ENCODE data around the gene AHI1.
"Not testable (repeated sequence)": the region's sequence is repeated elsewhere in the genome, so short reads cannot be mapped to it uniquely, and the experiment has no call there.

The AHI1 gene

GRCh38 chr6:135358251-135358821, 139.2 kb downstream of the AHI1 start:
- peak; percentile 91 for DNase-seq (ENCODE audit: low read depth)
- no peak for TF ChIP-seq CTCF (IDR thresholded peaks at IDR 0.05; ENCODE audit: control insufficient read depth, insufficient read depth, low read depth, low read length, missing control alignments)
- H3K4me3 ChIP-seq (ENCODE audit: control insufficient read depth, low read depth, low read length) = no peak overlapping the region

DNA sequence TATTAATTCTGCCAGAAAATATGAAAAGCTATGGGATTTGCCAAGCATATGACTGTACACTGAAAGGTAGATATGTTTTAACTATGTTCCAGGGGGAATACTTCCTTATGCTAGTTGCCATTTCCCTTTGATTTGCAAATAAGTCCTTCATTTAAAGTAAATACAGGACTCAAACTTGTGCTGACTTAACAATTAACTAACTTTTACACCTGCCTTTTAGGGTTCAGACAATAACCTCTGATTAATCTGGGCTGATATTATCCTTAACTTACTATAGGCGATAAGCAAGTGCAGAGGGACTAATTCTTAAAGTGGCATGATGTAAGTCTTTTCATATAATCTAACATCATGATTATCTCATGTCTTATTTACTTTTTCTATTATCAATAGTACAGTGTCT, 143.1 kb downstream of the AHI1 start:
- H3K4me3 ChIP-seq (ENCODE audit: control insufficient read depth, low read depth, low read length) = no peak overlapping the region
- TF ChIP-seq CTCF (IDR thresholded peaks at IDR 0.05; ENCODE audit: control insufficient read depth, insufficient read depth, low read depth, low read length, missing control alignments) = no peak
- no peak for DNase-seq (ENCODE audit: low read depth)

DNA sequence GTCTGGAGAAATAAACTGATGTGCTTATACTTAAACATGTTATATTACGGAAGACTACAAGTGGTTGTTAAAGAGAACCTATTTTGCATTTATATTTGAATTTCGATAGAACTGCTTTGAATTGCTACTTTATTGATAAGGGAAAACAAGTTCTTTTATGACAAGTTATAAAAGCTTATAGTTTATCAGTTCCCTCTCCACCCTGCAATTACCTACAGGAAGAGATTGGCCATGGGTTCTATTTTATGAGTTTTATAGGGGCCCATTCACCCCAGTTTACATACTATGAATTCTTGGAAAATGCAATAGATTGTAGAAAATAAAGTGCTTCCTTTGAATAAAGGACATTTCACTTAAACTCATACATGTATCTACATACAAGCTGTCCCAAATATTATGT, 144.4 kb downstream of the AHI1 start:
- no peak for TF ChIP-seq CTCF (IDR thresholded peaks at IDR 0.05; ENCODE audit: control insufficient read depth, insufficient read depth, low read depth, low read length, missing control alignments)
- no peak overlapping the region for H3K4me3 ChIP-seq (ENCODE audit: control insufficient read depth, low read depth, low read length)
- no peak for DNase-seq (ENCODE audit: low read depth)

DNA sequence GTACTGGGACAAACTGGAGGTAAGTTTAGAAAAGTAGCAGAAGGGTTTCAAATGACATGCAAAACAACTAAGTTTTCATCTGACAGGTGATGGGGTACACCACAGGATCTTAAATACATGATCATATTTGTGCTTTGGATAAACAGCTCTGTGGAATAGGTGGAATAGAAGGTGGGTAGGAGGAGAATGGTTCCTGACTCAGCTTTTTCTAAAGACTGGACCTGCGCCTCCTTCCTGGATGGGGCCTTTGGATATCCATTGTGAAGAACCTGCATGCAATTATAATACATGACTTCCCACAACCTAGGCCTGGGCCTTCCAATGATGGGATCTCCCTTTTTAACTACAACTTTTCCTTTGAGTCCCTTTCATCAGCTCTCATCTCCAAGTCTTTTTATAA, 145.9 kb downstream of the AHI1 start:
- no peak overlapping the region for H3K4me3 ChIP-seq (ENCODE audit: control insufficient read depth, low read depth, low read length)
- no peak for TF ChIP-seq CTCF (IDR thresholded peaks at IDR 0.05; ENCODE audit: control insufficient read depth, insufficient read depth, low read depth, low read length, missing control alignments)
- DNase-seq (ENCODE audit: low read depth) = no peak

GRCh38 chr6:135347887-135348286, 149.7 kb downstream of the AHI1 start:
- DNase-seq (ENCODE audit: low read depth) = no peak
- no peak overlapping the region for H3K4me3 ChIP-seq (ENCODE audit: control insufficient read depth, low read depth, low read length)
- TF ChIP-seq CTCF (IDR thresholded peaks at IDR 0.05; ENCODE audit: control insufficient read depth, insufficient read depth, low read depth, low read length, missing control alignments) = no peak

DNA sequence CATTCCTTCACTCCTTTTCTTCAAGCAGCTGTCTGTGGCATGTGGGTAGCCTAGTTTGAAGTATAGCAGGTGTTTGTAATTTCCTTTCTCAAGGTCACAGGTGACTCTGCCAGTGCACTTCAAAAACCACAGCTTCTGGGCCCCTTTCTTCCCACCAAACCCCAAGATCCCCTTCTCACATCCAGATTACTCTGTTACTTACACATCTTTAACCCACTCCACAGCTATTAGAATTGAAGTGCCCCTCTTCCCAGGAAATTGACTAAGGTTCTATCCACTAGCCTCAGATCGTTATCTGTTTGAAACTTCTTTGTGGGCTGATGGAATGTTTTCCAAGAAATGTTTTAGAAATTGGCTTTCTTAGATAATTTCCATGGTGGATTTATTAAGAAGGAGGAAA, 150.8 kb downstream of the AHI1 start:
- H3K4me3 ChIP-seq (ENCODE audit: control insufficient read depth, low read depth, low read length) = no peak overlapping the region
- TF ChIP-seq CTCF (IDR thresholded peaks at IDR 0.05; ENCODE audit: control insufficient read depth, insufficient read depth, low read depth, low read length, missing control alignments) = no peak
- no peak for DNase-seq (ENCODE audit: low read depth)

GRCh38 chr6:135344526-135344925, 153.0 kb downstream of the AHI1 start:
- DNase-seq (ENCODE audit: low read depth) = no peak
- no peak overlapping the region for H3K4me3 ChIP-seq (ENCODE audit: control insufficient read depth, low read depth, low read length)
- TF ChIP-seq CTCF (IDR thresholded peaks at IDR 0.05; ENCODE audit: control insufficient read depth, insufficient read depth, low read depth, low read length, missing control alignments) = no peak

- DNase-seq (ENCODE audit: low read depth) = not testable (repeated sequence)
Observed at GRCh38 chr6:135339920-135340319, 157.6 kb downstream of the AHI1 start.

More at GRCh38 chr6:135339920-135340319, 157.6 kb downstream of the AHI1 start:
- H3K4me3 ChIP-seq (ENCODE audit: control insufficient read depth, low read depth, low read length) = not testable (repeated sequence)
